AG09319 (cell line): ENCODE data around the gene CLSTN1.
"Not testable (repeated sequence)": the region's sequence is repeated elsewhere in the genome, so short reads cannot be mapped to it uniquely, and the experiment has no call there.

Experiments
- DNase-seq: peaks from one replicate; pipeline ENCODE4 v3.0.0-alpha.2; 2010; ENCODE audit warnings: low read depth; ENCODE audit errors: extremely low read depth
- TF ChIP-seq, protein P1 (sequence below): IDR thresholded peaks from 2 replicates; pipeline ENCODE4 v1.5.1; 2011; ENCODE audit warnings: low read depth, mild to moderate bottlenecking, inconsistent platforms, low read length, moderate library complexity

Gene CLSTN1

DNA sequence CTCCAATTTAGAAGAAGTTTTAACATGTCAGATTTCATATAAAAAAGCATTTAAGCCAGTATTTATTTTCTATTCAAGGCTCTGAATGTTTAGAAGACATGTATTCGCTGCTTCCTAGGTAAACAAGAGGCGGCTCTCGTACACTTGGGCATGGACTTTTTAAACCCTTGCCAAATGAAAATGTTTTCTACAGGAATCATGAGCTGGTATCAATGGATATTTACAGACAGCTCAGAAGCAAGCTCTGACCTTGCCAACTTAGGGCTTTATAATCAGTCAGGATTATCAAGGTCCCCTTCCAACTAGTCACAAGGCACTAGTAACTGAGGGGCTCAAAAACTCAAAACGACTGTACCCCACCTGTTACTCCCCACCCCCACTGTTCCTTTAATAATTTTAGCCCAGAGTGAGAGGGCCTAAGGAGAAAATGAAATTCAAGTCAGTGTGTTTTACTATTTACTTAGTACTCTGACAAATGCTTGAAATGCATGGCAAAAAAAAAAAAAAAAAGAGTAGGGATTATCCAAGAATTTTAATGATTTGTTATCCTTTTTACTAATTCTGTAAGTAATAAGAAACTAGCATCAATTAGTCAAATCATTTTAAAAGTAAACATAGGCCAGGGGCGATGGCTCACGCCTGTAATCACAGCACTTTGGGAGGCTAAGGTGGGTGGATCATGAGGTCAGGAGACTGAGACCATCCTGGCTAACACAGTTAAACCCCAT, 12.4 kb downstream of the CLSTN1 start:
- DNase-seq, result no peak
- TF ChIP-seq, protein P1, sequence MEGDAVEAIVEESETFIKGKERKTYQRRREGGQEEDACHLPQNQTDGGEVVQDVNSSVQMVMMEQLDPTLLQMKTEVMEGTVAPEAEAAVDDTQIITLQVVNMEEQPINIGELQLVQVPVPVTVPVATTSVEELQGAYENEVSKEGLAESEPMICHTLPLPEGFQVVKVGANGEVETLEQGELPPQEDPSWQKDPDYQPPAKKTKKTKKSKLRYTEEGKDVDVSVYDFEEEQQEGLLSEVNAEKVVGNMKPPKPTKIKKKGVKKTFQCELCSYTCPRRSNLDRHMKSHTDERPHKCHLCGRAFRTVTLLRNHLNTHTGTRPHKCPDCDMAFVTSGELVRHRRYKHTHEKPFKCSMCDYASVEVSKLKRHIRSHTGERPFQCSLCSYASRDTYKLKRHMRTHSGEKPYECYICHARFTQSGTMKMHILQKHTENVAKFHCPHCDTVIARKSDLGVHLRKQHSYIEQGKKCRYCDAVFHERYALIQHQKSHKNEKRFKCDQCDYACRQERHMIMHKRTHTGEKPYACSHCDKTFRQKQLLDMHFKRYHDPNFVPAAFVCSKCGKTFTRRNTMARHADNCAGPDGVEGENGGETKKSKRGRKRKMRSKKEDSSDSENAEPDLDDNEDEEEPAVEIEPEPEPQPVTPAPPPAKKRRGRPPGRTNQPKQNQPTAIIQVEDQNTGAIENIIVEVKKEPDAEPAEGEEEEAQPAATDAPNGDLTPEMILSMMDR, result no peak

DNA sequence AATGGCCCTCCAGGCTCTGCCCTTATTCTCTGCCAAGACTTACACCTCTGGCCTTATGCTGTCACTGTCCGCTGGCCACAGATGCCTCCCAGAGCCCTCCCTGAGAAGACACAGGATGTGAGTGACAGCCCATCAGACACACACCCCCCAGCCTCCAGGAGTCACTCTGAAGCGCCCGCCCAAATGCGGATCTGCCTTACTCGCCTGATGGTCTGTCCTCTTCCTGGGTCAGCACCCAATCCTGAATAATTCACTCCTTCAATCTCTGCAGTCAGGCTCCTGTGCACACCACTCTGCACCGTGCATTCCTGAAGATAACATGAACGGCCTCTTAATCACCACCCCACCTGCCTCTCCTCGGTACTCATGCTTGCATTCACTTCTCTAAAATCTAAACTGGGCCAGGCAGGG, 14.7 kb downstream of the CLSTN1 start:
- no peak for DNase-seq
- TF ChIP-seq, protein P1, result no peak

DNA sequence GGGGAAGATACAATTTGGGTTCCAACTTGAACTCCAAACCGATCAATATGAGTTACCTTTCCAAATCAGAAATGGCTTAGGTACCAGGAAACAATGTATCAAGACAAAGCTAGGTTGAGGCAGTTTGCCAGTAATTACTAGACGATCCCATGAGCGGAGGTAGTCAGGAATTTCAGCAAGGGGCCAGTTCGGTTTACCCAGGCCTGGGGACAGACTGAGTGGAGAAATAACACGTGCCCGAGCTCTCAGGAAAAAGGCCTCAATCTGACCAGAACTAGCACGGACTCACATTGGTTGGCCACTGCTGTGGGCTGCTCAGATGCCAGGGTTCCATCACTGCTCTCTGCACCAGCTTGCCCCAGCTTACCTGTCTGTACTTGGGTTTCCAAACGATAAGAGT, 15.3 kb downstream of the CLSTN1 start:
- no peak for DNase-seq

DNA sequence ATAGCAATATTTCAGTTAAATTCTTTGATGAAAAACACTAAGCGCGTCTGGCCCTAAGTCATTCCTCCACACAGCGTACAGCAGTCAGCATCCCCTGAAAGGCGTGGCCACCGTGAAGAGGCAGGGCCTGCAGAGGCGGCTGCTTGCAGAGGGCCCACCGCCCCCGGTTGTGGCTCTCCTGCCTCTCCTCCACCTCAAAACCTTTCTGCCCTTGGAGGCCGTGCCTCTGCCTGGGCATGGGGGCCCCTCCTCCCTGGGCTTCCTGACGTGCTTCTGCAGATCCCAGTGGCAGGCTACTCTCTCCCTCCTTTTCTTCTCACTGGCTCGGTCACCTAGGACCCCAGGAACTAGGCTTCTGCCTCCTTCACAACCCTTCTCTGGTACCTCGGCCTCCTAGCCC, 16.2 kb downstream of the CLSTN1 start:
- DNase-seq, result no peak
- TF ChIP-seq, protein P1, result no peak

More for the DNA sequence above, 15.3 kb downstream of the CLSTN1 start:
- TF ChIP-seq, protein P1, result no peak

DNA sequence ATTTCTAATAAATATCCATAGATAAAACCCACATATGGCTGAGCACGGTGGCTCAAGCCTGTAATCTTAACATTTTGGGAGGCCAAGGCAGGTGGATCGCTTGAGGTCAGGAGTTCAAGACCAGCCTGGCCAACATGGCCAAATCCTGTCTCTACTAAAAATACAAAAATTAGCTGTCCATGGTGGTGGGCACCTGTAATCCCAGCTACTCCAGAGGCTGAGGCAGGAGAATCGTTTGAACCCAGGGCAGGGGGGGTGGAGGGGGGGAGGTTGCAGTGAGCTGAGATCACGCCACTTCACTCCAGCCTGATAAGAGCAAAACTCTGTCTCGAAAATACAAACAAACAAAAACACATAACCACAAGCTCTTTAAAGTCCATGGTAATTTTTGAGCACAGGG, 17.8 kb downstream of the CLSTN1 start:
- not testable (repeated sequence) for DNase-seq

DNA sequence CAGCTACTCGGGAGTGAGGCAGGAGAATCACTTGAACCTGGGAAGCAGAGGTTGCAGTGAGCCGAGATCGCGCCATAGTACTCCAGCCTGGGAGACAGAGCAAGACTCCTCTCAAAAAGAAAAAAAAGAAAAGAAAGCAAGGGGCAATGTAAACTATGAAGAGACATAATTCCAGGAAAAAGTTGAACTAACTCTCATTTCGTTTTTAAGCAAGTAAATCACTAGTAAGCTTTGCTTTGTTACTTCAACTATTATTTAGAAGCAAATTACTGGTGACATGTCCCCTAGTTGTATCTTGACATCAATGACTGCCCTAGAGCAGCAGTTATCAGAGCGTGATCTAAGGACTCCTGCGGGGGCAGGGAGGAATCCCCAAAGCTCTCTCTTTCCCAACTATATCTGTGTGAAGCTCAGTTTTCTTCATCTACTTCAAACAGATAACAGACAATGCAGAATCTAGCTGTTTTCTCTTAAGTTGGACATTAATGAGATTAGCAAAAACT, 18.7 kb downstream of the CLSTN1 start:
- no peak for DNase-seq
- TF ChIP-seq, protein P1, result no peak

DNA sequence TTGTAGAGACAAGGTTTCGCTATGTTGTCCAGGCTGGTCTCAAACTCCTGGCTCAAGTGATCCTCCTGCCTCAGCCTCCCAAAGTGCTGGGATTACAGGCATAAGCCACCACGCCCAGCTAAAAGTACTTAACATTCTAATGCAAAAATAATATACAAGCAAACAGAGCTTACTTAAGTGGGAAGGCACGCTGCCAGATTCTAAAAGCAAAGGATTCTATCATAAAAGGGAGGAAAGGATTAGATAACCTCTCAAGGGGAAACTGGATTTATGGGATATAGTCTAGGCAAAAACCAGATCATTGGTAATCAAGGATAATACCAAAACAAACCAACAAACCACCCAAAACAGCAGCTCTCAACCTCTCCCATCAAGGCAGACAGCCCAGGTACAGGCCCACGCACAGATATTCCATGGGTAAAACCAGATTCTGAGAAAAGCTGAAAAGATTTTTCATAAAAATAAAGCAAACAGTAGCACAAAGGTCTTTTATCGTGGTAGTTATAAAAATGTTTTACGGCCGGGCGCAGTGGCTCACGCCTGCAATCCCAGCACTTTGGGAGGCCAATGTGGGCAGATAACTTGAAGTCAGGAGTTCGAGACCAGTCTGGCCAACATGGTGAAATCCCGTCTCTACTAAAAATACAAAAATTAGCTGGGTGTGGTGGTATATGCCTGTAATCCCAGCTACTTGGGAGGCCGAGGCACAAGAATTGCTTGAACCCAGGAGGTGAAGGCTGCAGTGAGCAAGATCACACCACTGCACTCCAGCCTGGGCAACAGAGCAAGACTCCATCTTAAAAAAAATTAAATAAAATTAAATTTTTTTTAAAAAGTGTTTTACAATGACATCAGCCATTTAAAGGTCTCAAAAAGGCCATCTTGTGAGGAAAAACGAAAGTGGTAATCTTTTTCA, 20.5 kb downstream of the CLSTN1 start:
- DNase-seq, result not testable (repeated sequence)

DNA sequence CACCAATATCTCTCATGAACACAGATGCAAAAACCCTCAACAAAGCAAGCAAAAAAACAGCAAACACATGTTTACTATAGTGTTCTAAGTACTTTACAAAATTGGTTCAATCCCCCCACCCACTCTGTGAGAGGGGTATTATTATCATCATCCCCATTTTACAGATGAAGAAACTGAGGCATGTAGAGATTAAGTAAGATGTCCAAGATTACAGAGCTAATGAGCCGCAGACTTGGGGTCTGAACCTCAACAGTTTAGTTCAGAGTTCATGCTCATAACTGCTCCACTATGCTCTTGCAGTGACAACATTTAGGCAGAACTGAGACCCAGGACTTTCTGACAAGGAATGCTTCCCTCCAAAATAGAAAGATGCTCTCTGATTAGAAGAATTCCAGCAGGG, 21.9 kb downstream of the CLSTN1 start:
- TF ChIP-seq, protein P1, result no peak

More for the DNA sequence above, 21.9 kb downstream of the CLSTN1 start:
- DNase-seq, result no peak
